Subcutaneous adipose tissue (tissue), 4 donors: ENCODE results near the gene CFP. TPM values are rescaled to one million over a fixed set of nuclear protein-coding genes. Genes with fewer than 3 reads are reported as not detected.

Experiments used
- total RNA-seq, 4 donors: library from RNA; depleted of rRNA; stranded (reverse); fragments of >200 nt; gene quantifications; one replicate each; pipeline ENCODE4 v1.1.0, GENCODE V29; 2016
- TF ChIP-seq, protein P1 (sequence below): fragments of 450-650 bp; IDR thresholded peaks from one replicate; pipeline ENCODE4 v1.5.1; 2016; ENCODE audit warnings: low read depth, mild to moderate bottlenecking, control low read depth, antibody characterized with exemption, moderate library complexity

Gene CFP
- total RNA-seq: 10 to 100 TPM; 14.2 to 25.8 (median 22.0) TPM

GRCh38 chrX:47629419-47630200 is at the start of gene CFP:
TSS of gene CFP (minus strand) at chrX:47629930. CDS start at chrX:47629844, 86 bp downstream.
- TF ChIP-seq, protein P1, sequence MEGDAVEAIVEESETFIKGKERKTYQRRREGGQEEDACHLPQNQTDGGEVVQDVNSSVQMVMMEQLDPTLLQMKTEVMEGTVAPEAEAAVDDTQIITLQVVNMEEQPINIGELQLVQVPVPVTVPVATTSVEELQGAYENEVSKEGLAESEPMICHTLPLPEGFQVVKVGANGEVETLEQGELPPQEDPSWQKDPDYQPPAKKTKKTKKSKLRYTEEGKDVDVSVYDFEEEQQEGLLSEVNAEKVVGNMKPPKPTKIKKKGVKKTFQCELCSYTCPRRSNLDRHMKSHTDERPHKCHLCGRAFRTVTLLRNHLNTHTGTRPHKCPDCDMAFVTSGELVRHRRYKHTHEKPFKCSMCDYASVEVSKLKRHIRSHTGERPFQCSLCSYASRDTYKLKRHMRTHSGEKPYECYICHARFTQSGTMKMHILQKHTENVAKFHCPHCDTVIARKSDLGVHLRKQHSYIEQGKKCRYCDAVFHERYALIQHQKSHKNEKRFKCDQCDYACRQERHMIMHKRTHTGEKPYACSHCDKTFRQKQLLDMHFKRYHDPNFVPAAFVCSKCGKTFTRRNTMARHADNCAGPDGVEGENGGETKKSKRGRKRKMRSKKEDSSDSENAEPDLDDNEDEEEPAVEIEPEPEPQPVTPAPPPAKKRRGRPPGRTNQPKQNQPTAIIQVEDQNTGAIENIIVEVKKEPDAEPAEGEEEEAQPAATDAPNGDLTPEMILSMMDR: no peak

GRCh38 chrX:47674776-47675175 is 45.0 kb upstream of the CFP start:
- TF ChIP-seq, protein P1: no peak

DNA sequence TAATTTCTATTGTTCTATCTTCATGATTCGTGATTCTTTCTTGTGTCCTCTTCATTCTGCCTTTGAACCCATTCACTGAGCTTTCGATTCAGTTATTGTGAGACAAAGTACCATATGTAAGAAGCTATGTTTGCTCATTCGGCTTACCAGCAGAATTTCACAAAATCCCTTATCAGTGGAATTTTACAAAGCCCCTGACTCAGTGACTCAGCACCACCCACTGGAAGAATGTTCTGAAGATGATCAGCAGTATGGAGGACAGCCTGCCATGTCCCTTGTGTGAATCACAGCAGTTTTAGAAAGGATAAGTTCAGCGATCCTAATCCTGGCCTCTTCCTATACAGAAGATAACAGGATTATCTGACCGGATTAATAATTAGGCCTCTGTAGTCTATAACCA is 35.0 kb upstream of the CFP start:
- TF ChIP-seq, protein P1: no peak

GRCh38 chrX:47662144-47662657 is 32.5 kb upstream of the CFP start:
- TF ChIP-seq, protein P1: no peak

DNA sequence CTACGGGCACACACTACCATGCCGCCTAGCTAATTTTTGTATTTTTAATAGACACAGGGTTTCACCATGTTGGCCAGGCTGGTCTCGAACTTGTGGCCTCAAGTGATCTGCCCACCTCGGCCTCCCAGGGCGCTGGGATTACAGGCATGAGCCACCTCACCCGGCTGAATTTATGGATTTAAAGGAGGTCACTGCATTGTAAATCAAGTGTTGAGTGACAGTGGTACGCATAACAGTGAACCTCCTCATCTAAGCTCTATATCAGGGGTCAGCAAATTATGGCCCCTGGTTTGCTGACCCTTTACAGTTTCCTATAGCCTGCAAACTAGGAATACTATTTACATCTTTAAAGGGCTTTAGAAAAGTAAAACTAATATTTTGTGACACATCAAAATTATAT is 31.8 kb upstream of the CFP start:
- TF ChIP-seq, protein P1: no peak

DNA sequence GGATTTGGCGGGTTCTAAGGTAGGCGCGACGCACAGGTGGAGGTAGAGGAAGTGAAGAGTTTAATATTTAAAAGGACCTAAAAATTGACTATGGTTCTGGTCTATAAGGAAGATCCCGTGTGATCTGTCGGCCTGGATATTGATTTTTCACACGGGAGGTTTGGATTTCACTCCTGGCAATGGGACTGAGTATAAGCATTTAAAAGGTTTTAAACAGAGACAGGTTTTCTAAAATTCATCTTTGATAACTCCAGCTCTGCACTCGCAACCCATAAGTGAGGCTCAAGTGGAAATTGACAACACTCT is 29.6 kb upstream of the CFP start:
- TF ChIP-seq, protein P1: no peak

GRCh38 chrX:47658684-47659420 is 29.1 kb upstream of the CFP start, which contains the start of gene UXT:
TSS of gene UXT (minus strand) at chrX:47659180. CDS start at chrX:47658927, 253 bp downstream.
- TF ChIP-seq, protein P1: no peak
